GM19467 (cell line): ENCODE data around the gene NUDT8.
A peak's percentile ranks its signal among the peaks of the same experiment; 100 is the strongest.
"Not testable (repeated sequence)": the region's sequence is repeated elsewhere in the genome, so short reads cannot be mapped to it uniquely, and the experiment has no call there.

ENCODE experiments used
- ATAC-seq: cut with Tn5 transposase; IDR thresholded peaks from one replicate; pipeline ENCODE4 v1.9.1; 2021; ENCODE audit warnings: mild to moderate bottlenecking, moderate library complexity; ENCODE audit not compliant: unreplicated experiment

Gene NUDT8

GRCh38 chr11:67613960-67614715 is 15.6 kb downstream of the NUDT8 start:
- ATAC-seq: peak; percentile 52

GRCh38 chr11:67613313-67613959 is 16.3 kb downstream of the NUDT8 start:
- ATAC-seq: no peak

GRCh38 chr11:67612751-67613150 is 17.0 kb downstream of the NUDT8 start:
- ATAC-seq: no peak

- no peak for ATAC-seq
These were observed 17.8 kb downstream of the NUDT8 start for GRCh38 chr11:67611704-67612587.

GRCh38 chr11:67611165-67611564 is 18.6 kb downstream of the NUDT8 start:
- no peak for ATAC-seq

GRCh38 chr11:67610302-67610868 is 19.4 kb downstream of the NUDT8 start:
- ATAC-seq: no peak

GRCh38 chr11:67609316-67609715 is 20.4 kb downstream of the NUDT8 start:
- no peak for ATAC-seq

- ATAC-seq: no peak
These were observed 21.3 kb downstream of the NUDT8 start for GRCh38 chr11:67608486-67608885.

GRCh38 chr11:67607507-67607906 is 22.2 kb downstream of the NUDT8 start:
- ATAC-seq: no peak

- peak; percentile 85 for ATAC-seq
These were observed 23.0 kb downstream of the NUDT8 start, which contains the start of gene NDUFV1 for GRCh38 chr11:67606492-67607295. Gene NDUFV1, plus strand, starts transcription at chr11:67606936. Its CDS starts 69 bp downstream, at chr11:67607005.

- no peak for ATAC-seq
These were observed 23.6 kb downstream of the NUDT8 start for GRCh38 chr11:67606093-67606491.

GRCh38 chr11:67605231-67606011 is 24.3 kb downstream of the NUDT8 start:
- ATAC-seq: no peak

GRCh38 chr11:67604815-67605214 is 24.9 kb downstream of the NUDT8 start:
- no peak for ATAC-seq

- ATAC-seq: not testable (repeated sequence)
These were observed 25.6 kb downstream of the NUDT8 start for GRCh38 chr11:67604119-67604518.

GRCh38 chr11:67601098-67601497 is 28.6 kb downstream of the NUDT8 start:
- ATAC-seq: no peak

GRCh38 chr11:67600324-67601029 is 29.3 kb downstream of the NUDT8 start:
- ATAC-seq: no peak

- ATAC-seq: no peak
These were observed 30.6 kb downstream of the NUDT8 start for GRCh38 chr11:67599149-67599548.

- not testable (repeated sequence) for ATAC-seq
These were observed 31.8 kb downstream of the NUDT8 start for GRCh38 chr11:67597963-67598362.

GRCh38 chr11:67597458-67597857 is 32.3 kb downstream of the NUDT8 start:
- ATAC-seq: not testable (repeated sequence)
